ENCODE data around the gene PLD2. TPM values are rescaled to one million over a fixed set of nuclear protein-coding genes. Genes with fewer than 3 reads are reported as not detected.

Gene PLD2, protein sequence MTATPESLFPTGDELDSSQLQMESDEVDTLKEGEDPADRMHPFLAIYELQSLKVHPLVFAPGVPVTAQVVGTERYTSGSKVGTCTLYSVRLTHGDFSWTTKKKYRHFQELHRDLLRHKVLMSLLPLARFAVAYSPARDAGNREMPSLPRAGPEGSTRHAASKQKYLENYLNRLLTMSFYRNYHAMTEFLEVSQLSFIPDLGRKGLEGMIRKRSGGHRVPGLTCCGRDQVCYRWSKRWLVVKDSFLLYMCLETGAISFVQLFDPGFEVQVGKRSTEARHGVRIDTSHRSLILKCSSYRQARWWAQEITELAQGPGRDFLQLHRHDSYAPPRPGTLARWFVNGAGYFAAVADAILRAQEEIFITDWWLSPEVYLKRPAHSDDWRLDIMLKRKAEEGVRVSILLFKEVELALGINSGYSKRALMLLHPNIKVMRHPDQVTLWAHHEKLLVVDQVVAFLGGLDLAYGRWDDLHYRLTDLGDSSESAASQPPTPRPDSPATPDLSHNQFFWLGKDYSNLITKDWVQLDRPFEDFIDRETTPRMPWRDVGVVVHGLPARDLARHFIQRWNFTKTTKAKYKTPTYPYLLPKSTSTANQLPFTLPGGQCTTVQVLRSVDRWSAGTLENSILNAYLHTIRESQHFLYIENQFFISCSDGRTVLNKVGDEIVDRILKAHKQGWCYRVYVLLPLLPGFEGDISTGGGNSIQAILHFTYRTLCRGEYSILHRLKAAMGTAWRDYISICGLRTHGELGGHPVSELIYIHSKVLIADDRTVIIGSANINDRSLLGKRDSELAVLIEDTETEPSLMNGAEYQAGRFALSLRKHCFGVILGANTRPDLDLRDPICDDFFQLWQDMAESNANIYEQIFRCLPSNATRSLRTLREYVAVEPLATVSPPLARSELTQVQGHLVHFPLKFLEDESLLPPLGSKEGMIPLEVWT
- 1 to 10 TPM; 5.5 to 6.7 TPM for total RNA-seq

- Histone ChIP-seq H3K4me1 (peaks cover 0 to 22% of the 10 kb centered on the region in 2 donors), H3K36me3 (peaks cover 5% of the 10 kb centered on the region), H3K27me3 (no peaks in the 10 kb centered on the region), H3K27ac (peak within 1 kb of the TSS; percentile 71 to 86), H3K4me3 (peak within 1 kb of the TSS; percentile 87 to 93), H3K9me3 (no peaks in the 10 kb centered on the region)
- DNase-seq (ENCODE audit: low spot score): peak; percentile 76
- TF ChIP-seq, protein P1, sequence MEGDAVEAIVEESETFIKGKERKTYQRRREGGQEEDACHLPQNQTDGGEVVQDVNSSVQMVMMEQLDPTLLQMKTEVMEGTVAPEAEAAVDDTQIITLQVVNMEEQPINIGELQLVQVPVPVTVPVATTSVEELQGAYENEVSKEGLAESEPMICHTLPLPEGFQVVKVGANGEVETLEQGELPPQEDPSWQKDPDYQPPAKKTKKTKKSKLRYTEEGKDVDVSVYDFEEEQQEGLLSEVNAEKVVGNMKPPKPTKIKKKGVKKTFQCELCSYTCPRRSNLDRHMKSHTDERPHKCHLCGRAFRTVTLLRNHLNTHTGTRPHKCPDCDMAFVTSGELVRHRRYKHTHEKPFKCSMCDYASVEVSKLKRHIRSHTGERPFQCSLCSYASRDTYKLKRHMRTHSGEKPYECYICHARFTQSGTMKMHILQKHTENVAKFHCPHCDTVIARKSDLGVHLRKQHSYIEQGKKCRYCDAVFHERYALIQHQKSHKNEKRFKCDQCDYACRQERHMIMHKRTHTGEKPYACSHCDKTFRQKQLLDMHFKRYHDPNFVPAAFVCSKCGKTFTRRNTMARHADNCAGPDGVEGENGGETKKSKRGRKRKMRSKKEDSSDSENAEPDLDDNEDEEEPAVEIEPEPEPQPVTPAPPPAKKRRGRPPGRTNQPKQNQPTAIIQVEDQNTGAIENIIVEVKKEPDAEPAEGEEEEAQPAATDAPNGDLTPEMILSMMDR (IDR thresholded peaks at IDR 0.05): no peak
Measured at GRCh38 chr17:4806777-4807604, at the start of gene PLD2. TSS of gene PLD2 (plus strand) at chr17:4807152. CDS start at chr17:4807773, 621 bp downstream.

GRCh38 chr17:4759776-4760236 is 47.1 kb upstream of the PLD2 start:
- no peak overlapping the region for H3K27ac ChIP-seq
- H3K4me1 ChIP-seq: no peaks in the 10 kb centered on the region
- TF ChIP-seq, protein P1 (IDR thresholded peaks at IDR 0.05): no peak
- no peaks in the 10 kb centered on the region for H3K9me3 ChIP-seq
- DNase-seq (ENCODE audit: low spot score): no peak
- H3K27me3 ChIP-seq: no peaks in the 10 kb centered on the region
- H3K36me3 ChIP-seq: no peaks in the 10 kb centered on the region
- H3K4me3 ChIP-seq: no peak overlapping the region

DNA sequence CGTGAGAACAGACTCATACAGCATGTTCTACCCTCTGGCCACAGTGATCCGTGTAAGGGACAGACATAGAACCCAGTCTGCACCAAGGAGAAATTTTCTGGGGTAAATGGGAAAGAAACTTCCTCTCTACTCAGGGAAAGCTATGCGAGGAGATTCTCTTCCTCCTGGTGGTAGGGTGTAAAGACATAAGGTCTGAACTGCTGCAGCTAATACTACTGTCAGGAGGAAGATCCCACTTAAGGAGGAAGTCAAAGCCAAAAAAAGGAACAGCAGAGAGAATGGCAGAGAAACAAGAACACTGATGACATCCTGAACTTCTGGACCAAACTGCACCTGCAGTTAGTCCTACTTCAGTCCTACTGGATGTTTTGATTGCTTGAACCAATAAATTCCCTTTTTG is 42.4 kb upstream of the PLD2 start:
- DNase-seq (ENCODE audit: low spot score): no peak
- no peak overlapping the region for H3K4me3 ChIP-seq
- TF ChIP-seq, protein P1 (IDR thresholded peaks at IDR 0.05): no peak
- H3K4me1 ChIP-seq: no peaks in the 10 kb centered on the region
- no peaks in the 10 kb centered on the region for H3K27me3 ChIP-seq
- no peak overlapping the region for H3K27ac ChIP-seq
- H3K36me3 ChIP-seq: no peaks in the 10 kb centered on the region
- no peaks in the 10 kb centered on the region for H3K9me3 ChIP-seq

DNA sequence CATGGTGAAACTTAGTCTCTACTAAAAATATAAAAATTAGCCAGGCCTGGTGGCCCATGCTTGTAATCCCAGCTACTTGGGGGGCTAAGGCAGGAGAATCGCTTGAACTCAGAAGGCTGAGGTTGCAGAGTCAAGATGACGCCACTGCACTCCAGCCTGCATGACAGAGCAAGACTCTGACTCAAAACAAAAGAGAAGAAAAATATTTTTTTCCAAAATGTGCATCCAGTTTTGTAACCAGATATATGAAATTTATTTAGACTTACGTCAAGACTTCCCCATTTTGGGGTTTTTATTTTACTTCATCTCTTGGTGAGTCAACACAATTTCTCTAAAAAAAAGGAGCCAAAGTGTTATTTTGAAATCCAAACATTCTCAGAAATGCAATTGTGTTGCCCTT is 40.8 kb upstream of the PLD2 start:
- H3K27ac ChIP-seq: peak overlapping the region; percentile 10 to 14
- DNase-seq (ENCODE audit: low spot score): no peak
- H3K4me1 ChIP-seq: no peaks in the 10 kb centered on the region
- TF ChIP-seq, protein P1 (IDR thresholded peaks at IDR 0.05): no peak
- H3K36me3 ChIP-seq: no peaks in the 10 kb centered on the region
- no peak overlapping the region for H3K4me3 ChIP-seq
- no peaks in the 10 kb centered on the region for H3K27me3 ChIP-seq
- no peaks in the 10 kb centered on the region for H3K9me3 ChIP-seq

DNA sequence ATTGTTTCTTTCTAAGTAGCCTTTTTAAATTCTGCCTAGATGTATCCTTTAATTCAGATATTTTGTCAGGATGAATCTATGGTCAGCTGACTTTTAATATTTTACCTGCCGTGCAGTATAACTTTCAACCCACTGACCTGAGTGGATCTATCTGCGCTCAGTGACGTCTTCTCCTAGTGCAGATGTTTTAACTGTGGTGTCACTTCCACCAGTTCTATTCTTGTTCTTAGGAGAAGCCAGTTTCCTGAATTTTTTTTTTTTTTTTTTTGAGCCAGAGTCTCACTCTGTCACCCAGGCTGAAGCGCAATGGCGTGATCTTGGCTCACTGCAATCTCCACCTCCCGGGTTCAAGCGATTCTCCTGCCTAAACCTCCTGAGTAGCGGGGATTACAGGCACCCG is 40.2 kb upstream of the PLD2 start:
- Histone ChIP-seq H3K27ac (no peak overlapping the region), H3K4me1 (no peaks in the 10 kb centered on the region), H3K9me3 (no peaks in the 10 kb centered on the region), H3K36me3 (no peaks in the 10 kb centered on the region), H3K4me3 (no peak overlapping the region), H3K27me3 (no peaks in the 10 kb centered on the region)
- TF ChIP-seq, protein P1 (IDR thresholded peaks at IDR 0.05): no peak
- DNase-seq (ENCODE audit: low spot score): no peak

All from right atrium auricular region (tissue), 2 donors.